Parathyroid adenoma (tissue), 2 donors: ENCODE measurements around the gene CSTPP1.

Experiments used
- H2AFZ ChIP-seq: fragments of 300-600 bp; sonication (generic); one replicate; pipeline ENCODE4 v1.7.0; 2017; ENCODE audit warnings: antibody characterized with exemption, mild to moderate bottlenecking
- H3K27ac ChIP-seq: fragments of 300-600 bp; sonication (generic); one replicate; pipeline ENCODE4 v1.7.0; 2017
- H3K27me3 ChIP-seq: fragments of 300-600 bp; sonication (generic); one replicate; pipeline ENCODE4 v1.7.0; 2017; ENCODE audit warnings: low read length; ENCODE audit not compliant: control insufficient read depth, insufficient read depth
- H3K36me3 ChIP-seq: fragments of 300-600 bp; sonication (generic); one replicate; pipeline ENCODE4 v1.7.0; 2017; ENCODE audit warnings: low read length; ENCODE audit not compliant: control insufficient read depth, insufficient read depth
- H3K4me1 ChIP-seq: fragments of 300-600 bp; sonication (generic); one replicate; pipeline ENCODE4 v1.7.0; 2017; ENCODE audit warnings: control low read depth
- H3K4me2 ChIP-seq: fragments of 300-600 bp; sonication (generic); one replicate; pipeline ENCODE4 v1.7.0; 2017; ENCODE audit warnings: low read length
- H3K4me3 ChIP-seq: fragments of 300-600 bp; sonication (generic); one replicate; pipeline ENCODE4 v1.7.0; 2017; ENCODE audit warnings: low read depth, low read length
- H3K79me2 ChIP-seq: fragments of 300-600 bp; sonication (generic); one replicate; pipeline ENCODE4 v1.7.0; 2017; ENCODE audit warnings: control low read depth
- H3K9ac ChIP-seq: fragments of 300-600 bp; sonication (generic); one replicate; pipeline ENCODE4 v1.7.0; 2017; ENCODE audit warnings: mild to moderate bottlenecking
- H3K9me3 ChIP-seq: fragments of 300-600 bp; sonication (generic); one replicate; pipeline ENCODE4 v1.7.0; 2017; ENCODE audit warnings: low read length; ENCODE audit not compliant: control insufficient read depth
- CTCF ChIP-seq: fragments of 300-600 bp; sonication (generic); IDR thresholded peaks from one replicate; pipeline ENCODE4 v1.7.0; 2017; ENCODE audit warnings: antibody characterized with exemption, mild to moderate bottlenecking
- donor health status: primary hyperparathyroidism.

CSTPP1 gene

GRCh38 chr11:47033439-47033838, 96.9 kb downstream of the CSTPP1 start:
- Histone ChIP-seq H2AFZ (no peak overlapping the region), H3K4me1 (no peaks in the 10 kb centered on the region), H3K27ac (no peak overlapping the region), H3K4me2 (no peak overlapping the region), H3K9me3 (no peaks in the 10 kb centered on the region), H3K79me2 (no peaks in the 10 kb centered on the region), H3K9ac (no peak overlapping the region), H3K36me3 (no peaks in the 10 kb centered on the region), H3K27me3 (no peaks in the 10 kb centered on the region), H3K4me3 (no peak overlapping the region)
- TF ChIP-seq CTCF, result no peak

- Histone ChIP-seq H3K36me3 (no peaks in the 10 kb centered on the region), H3K27ac (no peak overlapping the region)
- no peak for TF ChIP-seq CTCF
Measured at GRCh38 chr11:47034091-47034490, 97.5 kb downstream of the CSTPP1 start.

DNA sequence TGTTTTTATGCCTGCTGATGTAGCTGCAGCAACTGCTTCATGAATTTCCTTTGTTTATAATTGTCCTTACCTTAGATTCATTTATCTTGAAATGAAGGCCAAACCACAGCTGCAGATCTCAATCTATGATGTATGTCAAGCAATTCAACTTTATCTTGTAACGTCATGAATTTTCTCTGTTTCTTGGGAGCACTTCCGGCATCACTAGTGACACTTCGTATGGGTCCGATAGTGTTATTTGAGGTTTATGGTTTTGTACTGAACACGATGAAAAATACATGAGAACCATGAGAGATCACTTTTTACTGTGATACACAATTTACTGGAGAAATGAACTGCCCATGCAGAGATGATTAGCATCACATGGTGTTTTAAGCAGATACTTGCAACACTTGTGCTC, 98.5 kb downstream of the CSTPP1 start:
- Histone ChIP-seq H3K27ac (no peak overlapping the region), H2AFZ (no peak overlapping the region), H3K27me3 (no peaks in the 10 kb centered on the region), H3K9me3 (no peaks in the 10 kb centered on the region), H3K79me2 (no peaks in the 10 kb centered on the region), H3K36me3 (no peaks in the 10 kb centered on the region), H3K4me2 (no peak overlapping the region), H3K4me3 (no peak overlapping the region), H3K4me1 (no peaks in the 10 kb centered on the region), H3K9ac (no peak overlapping the region)
- TF ChIP-seq CTCF, result no peak

More at GRCh38 chr11:47034091-47034490, 97.5 kb downstream of the CSTPP1 start:
- Histone ChIP-seq H2AFZ (no peak overlapping the region), H3K4me1 (no peaks in the 10 kb centered on the region), H3K9me3 (no peaks in the 10 kb centered on the region), H3K9ac (no peak overlapping the region), H3K79me2 (no peaks in the 10 kb centered on the region), H3K27me3 (no peaks in the 10 kb centered on the region), H3K4me3 (no peak overlapping the region), H3K4me2 (no peak overlapping the region)

DNA sequence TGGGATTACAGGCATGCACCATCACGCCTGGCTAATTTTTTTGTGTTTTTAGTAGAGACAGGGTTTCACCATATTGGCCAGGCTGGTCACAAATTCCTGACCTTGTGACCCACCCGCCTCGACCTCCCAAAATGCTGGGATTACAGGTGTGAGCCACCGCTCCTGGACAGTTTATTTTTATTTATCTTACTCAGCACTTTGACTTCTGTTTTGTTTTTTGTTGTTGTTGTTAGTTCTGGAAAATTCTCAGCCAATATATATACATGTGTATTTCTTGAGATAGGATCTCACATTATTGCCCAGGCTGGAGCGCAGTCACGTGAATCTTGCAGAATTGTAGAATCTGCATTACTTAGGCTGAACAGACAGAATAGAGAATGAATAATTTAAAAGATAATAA, 107.6 kb downstream of the CSTPP1 start:
- no peaks in the 10 kb centered on the region for H3K36me3 ChIP-seq
- H3K4me3 ChIP-seq, result no peak overlapping the region
- no peak overlapping the region for H3K4me2 ChIP-seq
- no peaks in the 10 kb centered on the region for H3K27me3 ChIP-seq
- H3K9me3 ChIP-seq, result no peaks in the 10 kb centered on the region
- no peak for TF ChIP-seq CTCF
- H3K4me1 ChIP-seq, result no peaks in the 10 kb centered on the region
- H3K79me2 ChIP-seq, result no peaks in the 10 kb centered on the region
- no peak overlapping the region for H2AFZ ChIP-seq
- H3K9ac ChIP-seq, result no peak overlapping the region
- no peak overlapping the region for H3K27ac ChIP-seq

DNA sequence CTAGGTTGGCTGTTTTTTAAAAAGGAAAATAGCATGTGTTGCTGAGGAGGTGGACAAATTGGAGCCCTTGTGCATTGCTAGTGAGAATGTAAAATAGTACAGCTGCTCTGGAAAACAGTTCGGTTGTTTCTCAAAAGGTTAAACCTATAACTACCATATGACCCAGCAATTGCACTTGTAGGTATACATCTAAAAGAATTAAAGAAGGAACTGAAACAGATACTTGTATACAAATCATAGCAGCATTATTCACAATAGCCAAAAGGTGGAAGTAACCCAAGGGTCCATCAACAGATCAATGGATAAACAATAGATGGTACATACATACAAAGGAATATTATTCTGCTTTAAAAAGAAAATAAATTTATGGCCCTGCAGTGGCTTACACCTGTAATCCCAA, 111.4 kb downstream of the CSTPP1 start:
- Histone ChIP-seq H3K36me3 (no peaks in the 10 kb centered on the region), H2AFZ (no peak overlapping the region), H3K4me3 (no peak overlapping the region), H3K4me1 (no peaks in the 10 kb centered on the region), H3K79me2 (no peaks in the 10 kb centered on the region), H3K4me2 (no peak overlapping the region), H3K27me3 (no peaks in the 10 kb centered on the region), H3K27ac (no peak overlapping the region), H3K9ac (no peak overlapping the region), H3K9me3 (no peaks in the 10 kb centered on the region)
- TF ChIP-seq CTCF, result no peak
